Neutrophil (primary cell): ENCODE data around the gene CR2.
"Not testable (repeated sequence)": the region's sequence is repeated elsewhere in the genome, so short reads cannot be mapped to it uniquely, and the experiment has no call there.

Experiments
- H3K27ac ChIP-seq: fragments of 200-600 bp; sonication (generic); 2 replicates; pipeline ENCODE4 v1.5.1; 2016; ENCODE audit warnings: mild to moderate bottlenecking, moderate library complexity
- H3K27me3 ChIP-seq: fragments of 200-600 bp; sonication (generic); 2 replicates; pipeline ENCODE4 v1.6.0; 2016; ENCODE audit warnings: mild to moderate bottlenecking
- H3K36me3 ChIP-seq: fragments of 200-600 bp; sonication (generic); 2 replicates; pipeline ENCODE4 v1.5.1; 2017
- H3K4me1 ChIP-seq, 2 experiments: fragments of 200-600 bp in 1 of 2; sonication (generic) in 1 of 2; 1 replicate in 1 of 2; 2 replicates in 1 of 2; pipeline versions ENCODE4 v1.5.1 to v1.6.1; 2013 to 2016; ENCODE audit warnings: low read depth in 1 of 2, low read length in 1 of 2, mild to moderate bottlenecking in 1 of 2, moderate library complexity in 1 of 2; ENCODE audit not compliant: control insufficient read depth in 1 of 2, insufficient read depth in 1 of 2
- H3K4me3 ChIP-seq, 2 experiments: fragments of 200-600 bp in 1 of 2; sonication (generic) in 1 of 2; 1 replicate in 1 of 2; 2 replicates in 1 of 2; pipeline ENCODE4 v1.5.1; 2013 to 2016; ENCODE audit warnings: low read depth in 1 of 2, low read length in 1 of 2, mild to moderate bottlenecking in 1 of 2, moderate library complexity in 1 of 2
- H3K9me3 ChIP-seq: fragments of 200-600 bp; sonication (generic); 2 replicates; pipeline ENCODE4 v1.5.1; 2016
- CTCF ChIP-seq: fragments of 200-600 bp; sonication (generic); IDR thresholded peaks from 2 replicates; pipeline ENCODE4 v1.5.1; 2016; ENCODE audit warnings: antibody characterized with exemption

Gene CR2

GRCh38 chr1:207430602-207431001 lies 23.5 kb upstream of the CR2 start:
- no peaks in the 10 kb centered on the region for H3K27me3 ChIP-seq
- no peak for TF ChIP-seq CTCF
- no peaks in the 10 kb centered on the region for H3K9me3 ChIP-seq
- H3K4me3 ChIP-seq, result no peak overlapping the region
- H3K27ac ChIP-seq, result no peak overlapping the region
- H3K36me3 ChIP-seq, result no peaks in the 10 kb centered on the region
- H3K4me1 ChIP-seq, result no peaks in the 10 kb centered on the region

- Histone ChIP-seq H3K4me1 (no peaks in the 10 kb centered on the region), H3K4me3 (no peak overlapping the region), H3K36me3 (no peaks in the 10 kb centered on the region), H3K27me3 (no peaks in the 10 kb centered on the region), H3K9me3 (no peaks in the 10 kb centered on the region), H3K27ac (no peak overlapping the region)
- no peak for TF ChIP-seq CTCF
Observed at GRCh38 chr1:207431508-207431907, 22.6 kb upstream of the CR2 start.

GRCh38 chr1:207433435-207433834 lies 20.7 kb upstream of the CR2 start:
- no peaks in the 10 kb centered on the region for H3K9me3 ChIP-seq
- H3K27me3 ChIP-seq, result no peaks in the 10 kb centered on the region
- no peaks in the 10 kb centered on the region for H3K4me1 ChIP-seq
- no peaks in the 10 kb centered on the region for H3K36me3 ChIP-seq
- no peak for TF ChIP-seq CTCF
- H3K27ac ChIP-seq, result no peak overlapping the region
- H3K4me3 ChIP-seq, result no peak overlapping the region

GRCh38 chr1:207436746-207437145 lies 17.4 kb upstream of the CR2 start:
- H3K9me3 ChIP-seq, H3K4me1 ChIP-seq, H3K27me3 ChIP-seq, H3K27ac ChIP-seq, H3K36me3 ChIP-seq, H3K4me3 ChIP-seq: not testable (repeated sequence)

- no peak overlapping the region for H3K27ac ChIP-seq
- H3K9me3 ChIP-seq, result no peaks in the 10 kb centered on the region
- no peaks in the 10 kb centered on the region for H3K36me3 ChIP-seq
- H3K4me3 ChIP-seq, result no peak overlapping the region
- H3K4me1 ChIP-seq, result no peaks in the 10 kb centered on the region
- no peaks in the 10 kb centered on the region for H3K27me3 ChIP-seq
- TF ChIP-seq CTCF, result no peak
Observed at GRCh38 chr1:207440626-207441025, 13.5 kb upstream of the CR2 start.

GRCh38 chr1:207444514-207445217 lies 9.5 kb upstream of the CR2 start:
- no peaks in the 10 kb centered on the region for H3K36me3 ChIP-seq

More at GRCh38 chr1:207444514-207445217, 9.5 kb upstream of the CR2 start:
- H3K4me1 ChIP-seq, result no peaks in the 10 kb centered on the region
- H3K9me3 ChIP-seq, result no peaks in the 10 kb centered on the region
- H3K27me3 ChIP-seq, result peaks cover 10% of the 10 kb centered on the region
- TF ChIP-seq CTCF, result no peak
- no peak overlapping the region for H3K4me3 ChIP-seq
- no peak overlapping the region for H3K27ac ChIP-seq
